ENCODE results near the gene DMKN.

DNA sequence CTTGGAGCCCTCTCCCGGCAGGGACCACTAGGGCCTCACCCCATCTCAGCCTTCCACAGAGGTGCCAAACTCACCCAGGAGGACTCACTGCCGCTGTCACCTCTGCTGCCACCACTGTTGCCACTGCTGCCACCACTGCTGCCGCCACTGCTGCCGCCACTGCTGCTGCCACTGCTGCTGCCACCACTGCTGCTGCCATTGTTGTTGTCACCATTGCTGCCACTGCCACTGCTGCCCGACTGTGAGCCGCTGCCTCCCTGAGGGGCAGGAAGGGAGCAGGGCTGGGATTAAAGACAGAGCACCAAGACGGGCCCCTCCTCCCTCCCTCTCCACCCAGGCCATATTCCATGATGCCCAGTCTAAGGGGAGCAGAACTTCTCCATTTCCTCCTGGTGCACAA is 2.1 kb downstream of the DMKN start:
- TF ChIP-seq CTCF (IDR thresholded peaks at IDR 0.05), result no peak
- no peak for TF ChIP-seq POLR2A (IDR thresholded peaks at IDR 0.05)

Measured in adrenal gland (tissue), 5 donors.